H1 (cell line): Measurements from ENCODE around the gene METTL22. TPM values are rescaled to one million over a fixed set of nuclear protein-coding genes. Genes with fewer than 3 reads are reported as not detected.

ENCODE experiments used
- ASH2L ChIP-seq: fragments of 200-600, 300-600 bp; sonication (generic); IDR thresholded peaks from one replicate; pipeline ENCODE4 v1.7.1; 2017; ENCODE audit warnings: low read length
- ATF2 ChIP-seq: IDR thresholded peaks from 2 replicates; pipeline ENCODE4 v1.6.1; 2012; ENCODE audit warnings: low read length, inconsistent platforms
- ATF3 ChIP-seq: IDR thresholded peaks from 2 replicates; pipeline ENCODE4 v1.6.1; 2011; ENCODE audit warnings: low read depth, mild to moderate bottlenecking, low read length; ENCODE audit not compliant: insufficient read depth
- BACH1 ChIP-seq: IDR thresholded peaks from 2 replicates; pipeline ENCODE4 v1.6.1; 2012; ENCODE audit warnings: low read length, improper control_type of control experiment
- BCL11A ChIP-seq, 2 experiments: IDR thresholded peaks; one replicate each; pipeline ENCODE4 v1.6.1; 2011; ENCODE audit warnings: low read depth in 2 of 2, low read length in 2 of 2, mild to moderate bottlenecking in 2 of 2
- BRCA1 ChIP-seq: IDR thresholded peaks from 2 replicates; pipeline ENCODE4 v1.6.1; 2012; ENCODE audit warnings: low read depth, low read length, improper control_type of control experiment
- CBX5 ChIP-seq: fragments of 300-800, 300-1000 bp; sonication (generic); IDR thresholded peaks from 2 replicates; pipeline ENCODE4 v1.7.1; 2016; ENCODE audit warnings: antibody characterized with exemption, low read length, low read depth
- CEBPB ChIP-seq: IDR thresholded peaks from 2 replicates; pipeline ENCODE4 v1.6.1; 2012; ENCODE audit warnings: low read depth, low read length
- CTCF ChIP-seq, 3 experiments: IDR thresholded peaks; 1 replicate in 2 of 3; 2 replicates in 1 of 3; pipeline versions ENCODE4 v1.5.1 to v1.6.1; 2011; ENCODE audit warnings: low read length in 3 of 3, mild to moderate bottlenecking in 3 of 3, inconsistent platforms in 2 of 3, low read depth in 1 of 3, moderate library complexity in 1 of 3; ENCODE audit not compliant: insufficient read depth in 1 of 3; ENCODE audit errors: control extremely low read depth in 1 of 3
- EZH2 ChIP-seq: fragments of 200-600 bp; sonication (generic); IDR thresholded peaks from 2 replicates; pipeline ENCODE4 v1.7.1; 2012; ENCODE audit warnings: low read depth, mild to moderate bottlenecking, moderate library complexity, low read length, inconsistent platforms; ENCODE audit not compliant: severe bottlenecking
- HDAC6 ChIP-seq: IDR thresholded peaks from one replicate; pipeline ENCODE4 v1.7.1; 2012; ENCODE audit warnings: low read depth, mild to moderate bottlenecking, inconsistent platforms, low read length, moderate library complexity
- KDM1A ChIP-seq: fragments of 200-600, 300-600 bp; sonication (generic); IDR thresholded peaks from 2 replicates; pipeline ENCODE4 v1.7.1; 2016; ENCODE audit warnings: mild to moderate bottlenecking, low read length, borderline replicate concordance
- KDM5A ChIP-seq: fragments of 200-600 bp; IDR thresholded peaks from 2 replicates; pipeline ENCODE4 v1.7.1; 2012; ENCODE audit warnings: mild to moderate bottlenecking, low read length, inconsistent platforms, mixed read lengths
- MAFK ChIP-seq: IDR thresholded peaks from 2 replicates; pipeline ENCODE4 v1.6.1; 2012; ENCODE audit warnings: low read depth, mild to moderate bottlenecking, improper control_type of control experiment, low read length
- NANOG ChIP-seq: IDR thresholded peaks from 2 replicates; pipeline ENCODE4 v1.6.1; 2011; ENCODE audit warnings: low read length, low read depth, mild to moderate bottlenecking, inconsistent platforms; ENCODE audit not compliant: insufficient read depth, poor library complexity, severe bottlenecking
- RBBP5 ChIP-seq: IDR thresholded peaks from 2 replicates; pipeline ENCODE4 v1.7.1; 2012; ENCODE audit warnings: low read depth, mild to moderate bottlenecking, inconsistent platforms, low read length, moderate library complexity, borderline replicate concordance
- SIRT6 ChIP-seq: IDR thresholded peaks from one replicate; pipeline ENCODE4 v1.7.1; 2012; ENCODE audit warnings: low read length, inconsistent platforms
- SP1 ChIP-seq: IDR thresholded peaks from 2 replicates; pipeline ENCODE4 v1.6.1; 2011; ENCODE audit warnings: low read depth, low read length
- SP2 ChIP-seq: IDR thresholded peaks from 2 replicates; pipeline ENCODE4 v1.6.1; 2012; ENCODE audit warnings: mild to moderate bottlenecking, low read length, inconsistent platforms
- SP4 ChIP-seq: IDR thresholded peaks from 2 replicates; pipeline ENCODE4 v1.6.1; 2012; ENCODE audit warnings: low read length, inconsistent platforms
- SRF ChIP-seq: IDR thresholded peaks from 2 replicates; pipeline ENCODE4 v1.6.1; 2011; ENCODE audit warnings: mild to moderate bottlenecking, low read depth, low read length, moderate library complexity
- TCF12 ChIP-seq: IDR thresholded peaks from 2 replicates; pipeline ENCODE4 v1.6.1; 2011; ENCODE audit warnings: low read depth, mild to moderate bottlenecking, low read length
- TEAD4 ChIP-seq: IDR thresholded peaks from 2 replicates; pipeline ENCODE4 v1.6.1; 2012; ENCODE audit warnings: low read depth, low read length, inconsistent platforms, mixed read lengths
- polyA plus RNA-seq, 7 experiments: library from polyadenylated mRNA; depleted of rRNA in 3 of 7; stranded (reverse) in 5 of 7; unstranded in 2 of 7; fragments of >200 nt in 5 of 7; fragments of 200-250 nt in 2 of 7; gene quantifications; 1 replicate in 5 of 7; 2 replicates in 1 of 7; 4 replicates in 1 of 7; pipeline versions ENCODE4 v1.2.1 to v1.2.3, GENCODE V29; 2011 to 2013; ENCODE audit warnings: missing spikeins in 2 of 7, mixed read lengths in 2 of 7
- total RNA-seq: library from RNA; stranded (reverse); fragmentation: NEBNext Ultra II Directional; extraction: Animal tissue kit (Norgen Biotek cat#: 25700); gene quantifications from 2 replicates; pipeline ENCODE4 v1.2.1, GENCODE V29; 2021

METTL22 gene
- total and polyA plus RNA-seq, 2 of the 8 experiments (the other 6 are each of a cell fraction or from before 2014, with no cell fraction given), result 56.7 to 85.2 TPM

GRCh38 chr16:8660841-8661301 is 39.4 kb downstream of the METTL22 start (continued):
- TF ChIP-seq ATF3 (no peak), CBX5 (no peak), KDM1A (no peak), SIRT6 (no peak), BRCA1 (no peak), BCL11A (IDR thresholded peaks at IDR 0.05; ENCODE audit: low read depth in 2 of 2, low read length in 2 of 2) (no peak), SP1 (no peak), CTCF (IDR thresholded peaks at IDR 0.05; ENCODE audit: control extremely low read depth in 1 of 3, insufficient read depth in 1 of 3, low read depth in 1 of 3, low read length in 3 of 3) (peak; percentile 94 to 96 (median 95)), RBBP5 (no peak), EZH2 (no peak), NANOG (no peak), SP2 (no peak), BACH1 (no peak), ASH2L (no peak), TEAD4 (peak; percentile 80), SRF (no peak), KDM5A (no peak), HDAC6 (no peak), SP4 (no peak), TCF12 (no peak), ATF2 (no peak), MAFK (no peak), CEBPB (no peak)
